ENCODE results near the gene SCN1A. TPM values are rescaled to one million over a fixed set of nuclear protein-coding genes. Genes with fewer than 3 reads are reported as not detected.

The SCN1A gene
- total RNA-seq, 1 donor from 2014 or later = not detected

DNA sequence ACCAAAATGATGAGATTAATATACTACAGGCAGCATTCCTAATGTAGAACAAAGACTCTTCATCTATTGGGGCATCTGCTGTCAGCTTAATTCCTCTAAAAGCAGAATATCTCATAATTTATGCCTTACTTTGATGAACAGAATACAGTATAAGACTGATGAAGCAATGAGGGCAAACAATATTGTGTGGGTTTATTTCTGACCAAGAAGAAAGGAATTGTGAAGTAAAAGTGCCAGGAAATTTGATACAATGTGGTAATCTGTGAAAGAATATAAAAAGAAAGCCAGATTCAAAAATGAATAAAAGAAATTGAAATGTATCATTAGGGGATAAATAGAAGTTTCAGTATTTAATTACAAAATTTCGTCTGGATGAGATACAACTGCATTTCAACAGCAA lies 95.5 kb downstream of the SCN1A start:
- no peak for DNase-seq (ENCODE audit: extremely low spot score, unreplicated experiment)
- H3K4me3 Mint-ChIP-seq (ENCODE audit: unreplicated experiment) = no peak overlapping the region
- no peak overlapping the region for H3K27ac Mint-ChIP-seq (ENCODE audit: unreplicated experiment)
- no peaks in the 10 kb centered on the region for H3K9me3 Mint-ChIP-seq (ENCODE audit: unreplicated experiment)
- H3K36me3 Mint-ChIP-seq (ENCODE audit: unreplicated experiment) = no peaks in the 10 kb centered on the region
- no peak for TF ChIP-seq CTCF (IDR thresholded peaks at IDR 0.05)
- H3K4me1 Mint-ChIP-seq (ENCODE audit: unreplicated experiment) = no peaks in the 10 kb centered on the region
- no peaks in the 10 kb centered on the region for H3K27me3 Mint-ChIP-seq (ENCODE audit: unreplicated experiment)

GRCh38 chr2:166031054-166031453 lies 96.8 kb downstream of the SCN1A start:
- Mint-ChIP-seq H3K27me3 (ENCODE audit: unreplicated experiment) (no peaks in the 10 kb centered on the region), H3K9me3 (ENCODE audit: unreplicated experiment) (no peaks in the 10 kb centered on the region), H3K27ac (ENCODE audit: unreplicated experiment) (no peak overlapping the region), H3K36me3 (ENCODE audit: unreplicated experiment) (no peaks in the 10 kb centered on the region), H3K4me1 (ENCODE audit: unreplicated experiment) (no peaks in the 10 kb centered on the region), H3K4me3 (ENCODE audit: unreplicated experiment) (no peak overlapping the region)
- DNase-seq (ENCODE audit: extremely low spot score, unreplicated experiment) = no peak
- TF ChIP-seq CTCF (IDR thresholded peaks at IDR 0.05) = no peak

- Mint-ChIP-seq H3K36me3 (ENCODE audit: unreplicated experiment) (no peaks in the 10 kb centered on the region), H3K4me3 (ENCODE audit: unreplicated experiment) (no peak overlapping the region), H3K27ac (ENCODE audit: unreplicated experiment) (no peak overlapping the region), H3K9me3 (ENCODE audit: unreplicated experiment) (no peaks in the 10 kb centered on the region), H3K27me3 (ENCODE audit: unreplicated experiment) (no peaks in the 10 kb centered on the region), H3K4me1 (ENCODE audit: unreplicated experiment) (no peaks in the 10 kb centered on the region)
- DNase-seq (ENCODE audit: extremely low spot score, unreplicated experiment) = no peak
- TF ChIP-seq CTCF (IDR thresholded peaks at IDR 0.05) = no peak
Observed at GRCh38 chr2:166025313-166025712, 102.5 kb downstream of the SCN1A start.

DNA sequence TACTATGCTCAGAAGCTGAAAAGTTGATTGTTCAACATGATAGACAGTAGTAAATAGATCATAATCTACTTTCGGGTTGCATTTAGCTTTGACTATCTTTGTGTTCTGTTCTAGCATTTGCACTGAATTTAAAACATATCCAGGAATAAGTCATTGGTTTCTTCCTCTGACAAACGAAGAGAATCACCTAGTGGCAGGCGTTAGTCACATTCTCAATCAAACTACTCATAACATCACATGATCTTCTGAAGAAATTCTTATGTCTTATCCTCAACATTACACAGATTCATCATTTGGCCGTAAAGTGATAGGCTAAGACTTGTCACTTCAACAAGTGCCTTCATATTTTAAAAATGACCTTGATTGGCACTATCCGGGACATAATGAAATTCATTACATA lies 110.6 kb downstream of the SCN1A start:
- no peaks in the 10 kb centered on the region for H3K4me1 Mint-ChIP-seq (ENCODE audit: unreplicated experiment)
- no peak overlapping the region for H3K27ac Mint-ChIP-seq (ENCODE audit: unreplicated experiment)
- H3K9me3 Mint-ChIP-seq (ENCODE audit: unreplicated experiment) = no peaks in the 10 kb centered on the region
- H3K36me3 Mint-ChIP-seq (ENCODE audit: unreplicated experiment) = no peaks in the 10 kb centered on the region
- no peak for TF ChIP-seq CTCF (IDR thresholded peaks at IDR 0.05)
- DNase-seq (ENCODE audit: extremely low spot score, unreplicated experiment) = no peak
- H3K27me3 Mint-ChIP-seq (ENCODE audit: unreplicated experiment) = no peaks in the 10 kb centered on the region
- H3K4me3 Mint-ChIP-seq (ENCODE audit: unreplicated experiment) = no peak overlapping the region

GRCh38 chr2:166013878-166014277 lies 113.9 kb downstream of the SCN1A start:
- no peaks in the 10 kb centered on the region for H3K9me3 Mint-ChIP-seq (ENCODE audit: unreplicated experiment)
- TF ChIP-seq CTCF (IDR thresholded peaks at IDR 0.05) = no peak
- no peak overlapping the region for H3K4me3 Mint-ChIP-seq (ENCODE audit: unreplicated experiment)
- no peak overlapping the region for H3K27ac Mint-ChIP-seq (ENCODE audit: unreplicated experiment)
- no peaks in the 10 kb centered on the region for H3K4me1 Mint-ChIP-seq (ENCODE audit: unreplicated experiment)
- H3K36me3 Mint-ChIP-seq (ENCODE audit: unreplicated experiment) = no peaks in the 10 kb centered on the region
- peaks cover 2% of the 10 kb centered on the region for H3K27me3 Mint-ChIP-seq (ENCODE audit: unreplicated experiment)
- no peak for DNase-seq (ENCODE audit: extremely low spot score, unreplicated experiment)
